HCT116 (cell line): Measurements from ENCODE around the gene SPIB. TPM values are rescaled to one million over a fixed set of nuclear protein-coding genes. Genes with fewer than 3 reads are reported as not detected.
A peak's percentile ranks its signal among the peaks of the same experiment; 100 is the strongest.

Experiments used
- ATAC-seq: fragments of 200-7000 bp; cut with Tn5 transposase; 2 replicates; pipeline ENCODE4 v1.9.1; 2020; ENCODE audit warnings: mild to moderate bottlenecking, moderate library complexity
- BruUV-seq: library from RNA; stranded (reverse); fragments of 400-500 nt; replicated peaks from 2 replicates; lab custom pipeline; 2021; lab: Mats Ljungman, UMichigan
- CTCF ChIA-PET: fragments of 300-600 bp; sonication (Branson Sonifier 250); formaldehyde crosslinking; loops from one replicate; lab custom pipeline; 2021; ENCODE audit warnings: antibody characterized with exemption; lab: Charles Lee
- POLR2A ChIA-PET: fragments of 300-600, 350-600 bp; sonication (Branson Sonifier 250); formaldehyde crosslinking; loops from one replicate; lab custom pipeline; 2021; ENCODE audit warnings: antibody characterized with exemption; lab: Charles Lee
- RAD21 ChIA-PET, 2 experiments: fragments of 300-600 bp; sonication (Branson Sonifier 250); formaldehyde crosslinking; loops; one replicate each; lab custom pipeline; 2023; ENCODE audit warnings: low total read pairs in 2 of 2; ENCODE audit not compliant: uncharacterized antibody in 2 of 2, unreplicated experiment in 2 of 2, low non-redundant PET in 1 of 2; lab: Charles Lee
- DNase-seq: peaks from one replicate; pipeline ENCODE4 v3.0.0-alpha.2; 2010; ENCODE audit warnings: low read depth, low spot score
- H2AFZ ChIP-seq: fragments of 200-600 bp; shearing (Covaris generic), sonication (generic); 2 replicates; pipeline ENCODE4 v1.6.1; 2017; ENCODE audit warnings: low read depth, mixed run types, mixed read lengths, antibody characterized with exemption, low read length; ENCODE audit not compliant: poor library complexity, severe bottlenecking
- H3K27ac ChIP-seq: 2 replicates; pipeline ENCODE4 v1.5.1; 2012; ENCODE audit warnings: low read depth, low read length
- H3K27me3 ChIP-seq: fragments of 200-600 bp; sonication (generic); 2 replicates; pipeline ENCODE4 v1.6.1; 2016; ENCODE audit warnings: mixed run types, low read length, mixed read lengths; ENCODE audit not compliant: insufficient read depth
- H3K36me3 ChIP-seq, 2 experiments: fragments of 200-500 bp in 1 of 2; fragments of 200-600 bp in 1 of 2; sonication (Bioruptor generic) in 1 of 2; sonication (generic) in 1 of 2; 2 replicates each; pipeline versions ENCODE4 v1.5.1 to v1.6.1; 2014 to 2016; ENCODE audit warnings: low read length in 2 of 2, inconsistent platforms in 1 of 2, mixed read lengths in 1 of 2, mixed run types in 1 of 2; ENCODE audit not compliant: insufficient read depth in 2 of 2, control insufficient read depth in 1 of 2
- H3K4me1 ChIP-seq, 2 experiments: fragments of 200-600 bp in 1 of 2; sonication (generic) in 1 of 2; 2 replicates each; pipeline versions ENCODE4 v1.5.1 to v1.6.1; 2012 to 2017; ENCODE audit warnings: low read length in 2 of 2, inconsistent platforms in 1 of 2, mild to moderate bottlenecking in 1 of 2, mixed read lengths in 1 of 2, mixed run types in 1 of 2, moderate library complexity in 1 of 2; ENCODE audit not compliant: insufficient read depth in 2 of 2, control insufficient read depth in 1 of 2
- H3K4me2 ChIP-seq: fragments of 200-600 bp; sonication (generic); 2 replicates; pipeline ENCODE4 v1.6.1; 2017; ENCODE audit warnings: mixed run types, low read length, mixed read lengths
- H3K4me3 ChIP-seq, 2 experiments: fragments of 200-600 bp in 1 of 2; sonication (generic) in 1 of 2; replicated peaks in 1 of 2; 2 replicates each; pipeline ENCODE4 v1.5.1; 2011 to 2016; ENCODE audit warnings: low read length in 2 of 2, control low read depth in 1 of 2, low read depth in 1 of 2, mild to moderate bottlenecking in 1 of 2, mixed read lengths in 1 of 2, mixed run types in 1 of 2
- H3K79me2 ChIP-seq: fragments of 200-600 bp; sonication (generic); 2 replicates; pipeline ENCODE4 v1.6.1; 2017; ENCODE audit warnings: mild to moderate bottlenecking, mixed run types, low read length, moderate library complexity, mixed read lengths; ENCODE audit not compliant: insufficient read depth
- H3K9ac ChIP-seq: fragments of 200-600 bp; sonication (generic); 2 replicates; pipeline ENCODE4 v1.6.1; 2016; ENCODE audit warnings: low read length, mixed read lengths
- H3K9me2 ChIP-seq: fragments of 200-600 bp; sonication (generic), shearing (Covaris generic); 2 replicates; pipeline ENCODE4 v1.6.1; 2017; ENCODE audit warnings: mixed run types, mild to moderate bottlenecking, moderate library complexity; ENCODE audit not compliant: insufficient read depth
- H3K9me3 ChIP-seq, 2 experiments: fragments of 200-500 bp in 1 of 2; fragments of 200-600 bp in 1 of 2; sonication (Bioruptor generic) in 1 of 2; sonication (generic) in 1 of 2; 2 replicates each; pipeline ENCODE4 v1.6.1; 2014 to 2017; ENCODE audit warnings: low read length in 2 of 2, mixed read lengths in 2 of 2, inconsistent platforms in 1 of 2, low read depth in 1 of 2, mild to moderate bottlenecking in 1 of 2, mixed run types in 1 of 2, moderate library complexity in 1 of 2; ENCODE audit not compliant: control insufficient read depth in 1 of 2, insufficient read depth in 1 of 2
- H4K20me1 ChIP-seq: fragments of 200-600 bp; sonication (generic), shearing (Covaris generic); 2 replicates; pipeline ENCODE4 v1.6.1; 2017; ENCODE audit warnings: mixed run types, mild to moderate bottlenecking, moderate library complexity; ENCODE audit not compliant: insufficient read depth
- CEBPB ChIP-seq: IDR thresholded peaks from 2 replicates; pipeline ENCODE4 v1.6.1; 2012; ENCODE audit warnings: low read depth
- EGR1 ChIP-seq: IDR thresholded peaks from 2 replicates; pipeline ENCODE4 v1.6.1; 2012; ENCODE audit warnings: low read depth
- EZH2phosphoT487 ChIP-seq: fragments of 200-600 bp; IDR thresholded peaks from 2 replicates; pipeline ENCODE4 v1.6.1; 2018; ENCODE audit warnings: antibody characterized with exemption, borderline replicate concordance
- FOSL1 ChIP-seq: IDR thresholded peaks from 2 replicates; pipeline ENCODE4 v1.6.1; 2012; ENCODE audit warnings: low read depth
- JUND ChIP-seq: IDR thresholded peaks from 2 replicates; pipeline ENCODE4 v1.6.1; 2012
- SP1 ChIP-seq: IDR thresholded peaks from 2 replicates; pipeline ENCODE4 v1.6.1; 2012; ENCODE audit warnings: low read depth
- SRF ChIP-seq: IDR thresholded peaks from 2 replicates; pipeline ENCODE4 v1.6.1; 2012; ENCODE audit warnings: low read depth
- intact Hi-C: fragments of 100-400 bp; cut with micrococcal nuclease; formaldehyde crosslinking; loops from 2 replicates; pipeline ENCODE4 v1.10.0; 2022
- total RNA-seq: library from RNA; stranded (reverse); gene quantifications from one replicate; pipeline ENCODE4 v1.2.1, GENCODE V29; 2021; ENCODE audit not compliant: unreplicated experiment
- TF ChIP-seq, protein P1 (sequence below), 3 experiments: fragments of 200-600 bp in 1 of 3; sonication (generic) in 1 of 3; IDR thresholded peaks in 2 of 3; conservative IDR thresholded peaks in 1 of 3; 2 replicates each; pipeline ENCODE4 v1.5.1; 2012 to 2017; ENCODE audit warnings: low read depth in 2 of 3, low read length in 2 of 3, antibody characterized with exemption in 1 of 3, borderline replicate concordance in 1 of 3, control low read depth in 1 of 3, mild to moderate bottlenecking in 1 of 3, mixed read lengths in 1 of 3, mixed run types in 1 of 3, moderate library complexity in 1 of 3; ENCODE audit not compliant: insufficient read depth in 1 of 3

The SPIB gene
- total RNA-seq, 1 experiment from 2014 or later = 0.96 TPM

DNA sequence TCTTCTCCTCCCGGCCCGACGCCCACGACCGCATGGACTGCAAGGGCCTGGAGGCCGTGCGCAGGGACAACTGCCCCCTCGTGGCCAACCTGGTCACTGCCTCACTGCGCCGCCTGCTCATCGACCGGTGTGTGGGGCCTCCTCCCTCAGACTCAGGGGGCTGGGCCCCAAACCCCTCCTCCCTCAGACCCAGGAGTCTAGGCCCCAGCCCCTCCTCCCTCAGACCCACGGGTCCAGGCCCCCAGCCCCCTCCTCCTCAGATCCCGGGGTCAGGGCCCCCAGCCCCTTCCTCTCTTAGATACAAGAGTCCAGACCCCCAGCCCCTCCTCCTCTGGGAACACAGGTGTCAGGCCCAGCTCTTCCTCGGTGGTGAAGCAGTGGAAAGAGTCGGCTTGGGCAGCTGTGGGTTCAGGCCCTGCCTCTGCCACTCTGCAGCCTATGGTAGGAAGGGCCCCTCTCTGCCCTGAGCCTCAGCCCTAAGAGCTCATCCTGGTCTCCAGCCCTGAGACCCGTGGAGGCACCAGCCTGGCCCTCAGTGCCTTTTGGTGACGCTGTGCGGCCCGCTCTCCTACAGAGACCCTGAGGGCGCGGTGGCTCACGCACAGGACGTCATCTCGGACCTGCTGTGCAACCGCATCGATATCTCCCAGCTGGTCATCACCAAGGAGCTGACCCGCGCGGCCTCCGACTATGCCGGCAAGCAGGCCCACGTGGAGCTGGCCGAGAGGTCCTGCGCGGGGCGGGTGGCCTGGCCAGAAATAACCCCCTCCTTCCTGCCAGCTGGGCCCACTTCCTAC lies 3.7 kb upstream of the SPIB start (continued):
- TF ChIP-seq, protein P1, sequence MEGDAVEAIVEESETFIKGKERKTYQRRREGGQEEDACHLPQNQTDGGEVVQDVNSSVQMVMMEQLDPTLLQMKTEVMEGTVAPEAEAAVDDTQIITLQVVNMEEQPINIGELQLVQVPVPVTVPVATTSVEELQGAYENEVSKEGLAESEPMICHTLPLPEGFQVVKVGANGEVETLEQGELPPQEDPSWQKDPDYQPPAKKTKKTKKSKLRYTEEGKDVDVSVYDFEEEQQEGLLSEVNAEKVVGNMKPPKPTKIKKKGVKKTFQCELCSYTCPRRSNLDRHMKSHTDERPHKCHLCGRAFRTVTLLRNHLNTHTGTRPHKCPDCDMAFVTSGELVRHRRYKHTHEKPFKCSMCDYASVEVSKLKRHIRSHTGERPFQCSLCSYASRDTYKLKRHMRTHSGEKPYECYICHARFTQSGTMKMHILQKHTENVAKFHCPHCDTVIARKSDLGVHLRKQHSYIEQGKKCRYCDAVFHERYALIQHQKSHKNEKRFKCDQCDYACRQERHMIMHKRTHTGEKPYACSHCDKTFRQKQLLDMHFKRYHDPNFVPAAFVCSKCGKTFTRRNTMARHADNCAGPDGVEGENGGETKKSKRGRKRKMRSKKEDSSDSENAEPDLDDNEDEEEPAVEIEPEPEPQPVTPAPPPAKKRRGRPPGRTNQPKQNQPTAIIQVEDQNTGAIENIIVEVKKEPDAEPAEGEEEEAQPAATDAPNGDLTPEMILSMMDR (IDR thresholded peaks at IDR 0.05 in 2 of 3, conservative IDR thresholded peaks at IDR 0.05 in 1 of 3; ENCODE audit: borderline replicate concordance in 1 of 3, insufficient read depth in 1 of 3, low read depth in 2 of 3, low read length in 2 of 3) = peak; percentile 43 to 92 (median 90); a peak in 5 of 6 replicates
- TF ChIP-seq, all 23 proteins: peak for 3

DNA sequence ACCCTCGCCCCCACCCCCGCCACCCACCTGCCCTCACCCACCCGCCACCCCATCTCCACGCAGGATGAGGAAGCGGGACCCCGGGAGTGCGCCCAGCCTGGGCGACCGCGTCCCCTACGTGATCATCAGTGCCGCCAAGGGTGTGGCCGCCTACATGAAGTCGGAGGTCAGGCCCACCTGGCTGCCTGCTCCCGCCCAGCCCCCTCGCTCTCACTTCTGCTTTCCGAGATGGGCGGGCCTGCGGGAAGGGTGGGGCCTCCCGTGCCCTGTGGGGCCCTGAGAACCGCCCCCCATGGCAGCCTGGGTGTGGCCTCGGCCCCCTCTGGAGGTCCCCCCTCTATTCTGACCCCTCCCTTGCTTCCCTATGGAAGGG lies 3.1 kb upstream of the SPIB start:
- H3K9ac ChIP-seq = no peak overlapping the region
- no peaks in the 10 kb centered on the region for H3K9me3 ChIP-seq
- ATAC-seq (no peak), DNase-seq (no peak)
- BruUV-seq = no TSS peak
- CTCF ChIA-PET = interaction anchor here (1.4 kb wide), 1 partner anchor 47 kb away, joined by 4 read pairs; no protein-coding TSS in a partner anchor
- intact Hi-C loops = loop anchor here (2.0 kb wide), 1 partner anchor 47 kb away; no protein-coding TSS in a partner anchor
- no peaks in the 10 kb centered on the region for H3K9me2 ChIP-seq
- POLR2A ChIA-PET = no interaction called here
- no peaks in the 10 kb centered on the region for H3K27me3 ChIP-seq
- no peak overlapping the region for H3K4me3 ChIP-seq
- TF ChIP-seq CEBPB (no peak), EZH2phosphoT487 (no peak), FOSL1 (no peak), SP1 (no peak), EGR1 (no peak), SRF (no peak), JUND (no peak)
- H4K20me1 ChIP-seq = no peaks in the 10 kb centered on the region
- H3K36me3 ChIP-seq = peaks cover 0 to 5% of the 10 kb centered on the region in 2 experiments; a peak in 2 of 4 replicates
- no peaks in the 10 kb centered on the region for H3K79me2 ChIP-seq
- no peaks in the 10 kb centered on the region for H3K4me1 ChIP-seq
- no peak overlapping the region for H3K4me2 ChIP-seq
- no peak overlapping the region for H3K27ac ChIP-seq
- RAD21 ChIA-PET = no interaction called here
- H2AFZ ChIP-seq = no peak overlapping the region
